ENCODE measurements around the gene MLST8. TPM values are rescaled to one million over a fixed set of nuclear protein-coding genes. Genes with fewer than 3 reads are reported as not detected.
A peak's percentile ranks its signal among the peaks of the same experiment; 100 is the strongest.

Gene MLST8
- total and polyA plus RNA-seq, 2 of the 8 experiments (the other 6 are each of a cell fraction or from before 2014, with no cell fraction given): 67.6 to 321 TPM

DNA sequence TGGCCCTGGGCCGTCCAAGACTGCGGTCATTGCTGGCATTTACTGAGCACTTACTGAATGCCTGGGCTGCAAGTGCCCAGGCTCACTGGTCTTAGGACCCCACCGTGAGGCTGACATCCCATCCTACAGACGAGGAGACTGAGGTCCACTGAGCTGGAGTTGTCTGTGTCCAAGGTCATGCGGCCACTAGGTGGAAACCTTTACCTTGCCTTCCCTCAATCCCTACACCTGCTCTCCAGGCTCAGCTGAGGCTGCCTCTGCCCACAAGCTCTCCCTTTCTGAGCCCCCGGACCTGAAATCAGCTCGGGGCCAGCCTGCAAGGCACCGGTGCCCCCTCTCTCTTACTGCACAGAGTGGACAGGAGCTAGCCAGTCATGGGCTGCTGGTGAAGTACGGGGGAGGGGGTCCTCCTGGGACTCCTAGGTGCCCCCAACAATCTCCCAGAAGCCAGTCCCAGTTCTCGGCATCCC, 10.4 kb upstream of the MLST8 start (continued):
- TF ChIP-seq CTCF (IDR thresholded peaks at IDR 0.05; ENCODE audit: control extremely low read depth in 1 of 3, insufficient read depth in 1 of 3, low read depth in 1 of 3, low read length in 3 of 3) (peak; percentile 72 to 98 (median 85)), KDM5A (IDR thresholded peaks at IDR 0.05; ENCODE audit: low read length) (no peak; the same call in 1 of the 2 replicates)

Data from H1 (cell line).